Activated T-cell treated with anti-CD3 and anti-CD28 coated beads for 4 hours (primary cell): ENCODE results near the gene TSHZ2.
A peak's percentile ranks its signal among the peaks of the same experiment; 100 is the strongest.
"Not testable (repeated sequence)": the region's sequence is repeated elsewhere in the genome, so short reads cannot be mapped to it uniquely, and the experiment has no call there.

ENCODE experiments used
- DNase-seq: peaks from one replicate; pipeline ENCODE4 v3.0.0-alpha.2; 2020

Gene TSHZ2

GRCh38 chr20:52963131-52963530, 9.0 kb upstream of the TSHZ2 start:
- DNase-seq = no peak

GRCh38 chr20:52964131-52964530, 8.0 kb upstream of the TSHZ2 start:
- DNase-seq = no peak

- DNase-seq = no peak
Observed at GRCh38 chr20:52965380-52965779, 6.8 kb upstream of the TSHZ2 start.

- DNase-seq = no peak
Observed at GRCh38 chr20:52965819-52966218, 6.3 kb upstream of the TSHZ2 start.

GRCh38 chr20:52966543-52966942, 5.6 kb upstream of the TSHZ2 start:
- DNase-seq = not testable (repeated sequence)

- DNase-seq = no peak
Observed at GRCh38 chr20:52971498-52972189, 514 bp upstream of the TSHZ2 start.

- DNase-seq = peak; percentile 5
Observed at GRCh38 chr20:52972965-52973819, 1.0 kb downstream of the TSHZ2 start.

GRCh38 chr20:52974179-52974594, 2.0 kb downstream of the TSHZ2 start:
- DNase-seq = no peak

- DNase-seq = peak; percentile 33
Observed at GRCh38 chr20:52975029-52975732, 3.0 kb downstream of the TSHZ2 start.

- DNase-seq = no peak
Observed at GRCh38 chr20:52975803-52976531, 3.8 kb downstream of the TSHZ2 start.

GRCh38 chr20:52978851-52979250, 6.7 kb downstream of the TSHZ2 start:
- no peak for DNase-seq

GRCh38 chr20:52981051-52981450, 8.9 kb downstream of the TSHZ2 start:
- DNase-seq = no peak

- no peak for DNase-seq
Observed at GRCh38 chr20:52983726-52984450, 11.7 kb downstream of the TSHZ2 start.

- DNase-seq = no peak
Observed at GRCh38 chr20:52984451-52984810, 12.3 kb downstream of the TSHZ2 start.

- no peak for DNase-seq
Observed at GRCh38 chr20:52985687-52986086, 13.5 kb downstream of the TSHZ2 start.

- DNase-seq = no peak
Observed at GRCh38 chr20:52987295-52987694, 15.1 kb downstream of the TSHZ2 start.

- no peak for DNase-seq
Observed at GRCh38 chr20:52991830-52992229, 19.7 kb downstream of the TSHZ2 start.

- no peak for DNase-seq
Observed at GRCh38 chr20:52992632-52993031, 20.5 kb downstream of the TSHZ2 start.

- DNase-seq = no peak
Observed at GRCh38 chr20:52993076-52993475, 20.9 kb downstream of the TSHZ2 start.

- DNase-seq = no peak
Observed at GRCh38 chr20:52994184-52994970, 22.2 kb downstream of the TSHZ2 start.

GRCh38 chr20:52996130-52996529, 24.0 kb downstream of the TSHZ2 start:
- DNase-seq = no peak
